Inflammatory macrophage treated with lipopolysaccharide for 4 hours (primary cell): ENCODE results near the gene GSK3B.

ENCODE experiments used
- DNase-seq: peaks from one replicate; pipeline ENCODE4 v3.0.0-alpha.2; 2020

The GSK3B gene

GRCh38 chr3:120093911-120094775 lies at the start of gene GSK3B:
GSK3B (minus strand) TSS chr3:120094447; CDS start chr3:120093434, 1,013 bp downstream.
- DNase-seq: peak; percentile 75

GRCh38 chr3:120143676-120144075 lies 49.4 kb upstream of the GSK3B start:
- DNase-seq: no peak

GRCh38 chr3:120142236-120142635 lies 48.0 kb upstream of the GSK3B start:
- no peak for DNase-seq

GRCh38 chr3:120140098-120140742 lies 46.0 kb upstream of the GSK3B start:
- no peak for DNase-seq

- no peak for DNase-seq
These were observed 44.9 kb upstream of the GSK3B start for GRCh38 chr3:120139140-120139539.

- DNase-seq: no peak
These were observed 43.3 kb upstream of the GSK3B start for GRCh38 chr3:120137548-120137947.

- no peak for DNase-seq
These were observed 36.4 kb upstream of the GSK3B start for GRCh38 chr3:120130656-120131055.

GRCh38 chr3:120129718-120130513 lies 35.7 kb upstream of the GSK3B start:
- no peak for DNase-seq

GRCh38 chr3:120129051-120129450 lies 34.8 kb upstream of the GSK3B start:
- no peak for DNase-seq

GRCh38 chr3:120125992-120126391 lies 31.7 kb upstream of the GSK3B start:
- DNase-seq: no peak

- DNase-seq: no peak
These were observed 25.7 kb upstream of the GSK3B start for GRCh38 chr3:120119846-120120510.

GRCh38 chr3:120114981-120115380 lies 20.7 kb upstream of the GSK3B start:
- no peak for DNase-seq

- DNase-seq: no peak
These were observed 20.1 kb upstream of the GSK3B start for GRCh38 chr3:120114376-120114775.

- no peak for DNase-seq
These were observed 19.2 kb upstream of the GSK3B start for GRCh38 chr3:120113128-120114116.

GRCh38 chr3:120111898-120112297 lies 17.7 kb upstream of the GSK3B start:
- DNase-seq: no peak

GRCh38 chr3:120103276-120103675 lies 9.0 kb upstream of the GSK3B start:
- no peak for DNase-seq

GRCh38 chr3:120102674-120103073 lies 8.4 kb upstream of the GSK3B start:
- DNase-seq: no peak

GRCh38 chr3:120102232-120102631 lies 8.0 kb upstream of the GSK3B start:
- DNase-seq: no peak

- DNase-seq: no peak
These were observed 7.4 kb upstream of the GSK3B start for GRCh38 chr3:120101624-120102023.

- no peak for DNase-seq
These were observed 6.5 kb upstream of the GSK3B start for GRCh38 chr3:120100711-120101110.

- DNase-seq: no peak
These were observed 4.5 kb upstream of the GSK3B start for GRCh38 chr3:120098710-120099109.

GRCh38 chr3:120095979-120096426 lies 1.8 kb upstream of the GSK3B start:
- DNase-seq: no peak
